Esophagus squamous epithelium (tissue), 5 donors: Measurements from ENCODE around the gene PTPRM. TPM values are rescaled to one million over a fixed set of nuclear protein-coding genes. Genes with fewer than 3 reads are reported as not detected.

Experiments
- DNase-seq: peaks from one replicate; lab custom pipeline; 2025; lab: John Stamatoyannopoulos, UW
- H3K27ac ChIP-seq, 4 donors: fragments of 200-600 bp; sonication (generic); one replicate each; pipeline ENCODE4 v1.5.1; 2016 to 2019; ENCODE audit warnings: mild to moderate bottlenecking in 1 of 4
- H3K27me3 ChIP-seq, 4 donors: fragments of 200-600 bp; sonication (generic); 1 replicate in 3 of 4; 2 replicates in 1 of 4; pipeline versions ENCODE4 v1.5.1 to v1.6.0; 2017 to 2021; ENCODE audit warnings: antibody characterized with exemption in 1 of 4
- H3K36me3 ChIP-seq, 3 donors: fragments of 200-600 bp; sonication (generic); one replicate each; pipeline ENCODE4 v1.5.1; 2016 to 2019
- H3K4me1 ChIP-seq, 3 donors: fragments of 200-600 bp; sonication (generic); one replicate each; pipeline ENCODE4 v1.5.1; 2017 to 2019
- H3K4me3 ChIP-seq, 4 donors: fragments of 200-600 bp; sonication (generic); 1 replicate in 3 of 4; 2 replicates in 1 of 4; pipeline ENCODE4 v1.5.1; 2016 to 2019; ENCODE audit warnings: mild to moderate bottlenecking in 2 of 4, moderate library complexity in 1 of 4
- H3K9me3 ChIP-seq, 3 donors: fragments of 200-600 bp; sonication (generic); one replicate each; pipeline ENCODE4 v1.5.1; 2016 to 2019
- CTCF ChIP-seq, 6 experiments: fragments of 450-650 bp in 4 of 6; fragments of 200-600 bp in 2 of 6; sonication (generic) in 2 of 6; IDR thresholded peaks; one replicate each; pipeline ENCODE4 v1.5.1; 2016 to 2019; ENCODE audit warnings: antibody characterized with exemption in 6 of 6, mild to moderate bottlenecking in 4 of 6, moderate library complexity in 4 of 6
- POLR2A ChIP-seq, 4 donors: fragments of 450-650 bp; IDR thresholded peaks; one replicate each; pipeline ENCODE4 v1.6.1; 2017; ENCODE audit warnings: antibody characterized with exemption in 4 of 4, mild to moderate bottlenecking in 4 of 4, moderate library complexity in 3 of 4
- WGBS, 2 donors: methylation state at CpG; one replicate each; pipeline ENCODE4 v1.1.5; 2018; 5-methylcytosine and 5-hydroxymethylcytosine counted together
- intact Hi-C: fragments of 100-400 bp; cut with DNase I; formaldehyde crosslinking; loops from one replicate; pipeline ENCODE4 v1.15.0; 2022
- total RNA-seq, 4 donors: library from RNA; depleted of rRNA; stranded (reverse); fragments of >200 nt; gene quantifications; one replicate each; pipeline ENCODE4 v1.1.0, GENCODE V29; 2016
- donor health status: DM: yes; HTN: yes; CAD: no.

The PTPRM gene
- total RNA-seq, 4 donors from 2014 or later, result 6.5 to 38.7 (median 11.1) TPM

GRCh38 chr18:7857562-7857961 is 290.4 kb downstream of the PTPRM start:
- no peak overlapping the region for H3K4me3 ChIP-seq
- H3K9me3 ChIP-seq, result no peaks in the 10 kb centered on the region
- no peak for DNase-seq
- TF ChIP-seq POLR2A (IDR thresholded peaks at IDR 0.05) (no peak), CTCF (IDR thresholded peaks at IDR 0.05) (no peak)
- no peaks in the 10 kb centered on the region for H3K36me3 ChIP-seq
- no peaks in the 10 kb centered on the region for H3K4me1 ChIP-seq
- 33 to 75% methylated on average over 1 of the region's 1 CpG for WGBS, 2 donors
- intact Hi-C loops, result no loop called here
- H3K27ac ChIP-seq, result no peak overlapping the region
- H3K27me3 ChIP-seq, result no peaks in the 10 kb centered on the region

- no peaks in the 10 kb centered on the region for H3K27me3 ChIP-seq
- H3K4me1 ChIP-seq, result no peaks in the 10 kb centered on the region
- H3K9me3 ChIP-seq, result no peaks in the 10 kb centered on the region
- DNase-seq, result no peak
- no peak overlapping the region for H3K27ac ChIP-seq
- WGBS, 2 donors, result 85 to 94% methylated on average over 3 of the region's 3 CpGs
- no peaks in the 10 kb centered on the region for H3K36me3 ChIP-seq
- intact Hi-C loops, result no loop called here
- no peak overlapping the region for H3K4me3 ChIP-seq
- TF ChIP-seq POLR2A (IDR thresholded peaks at IDR 0.05) (no peak), CTCF (IDR thresholded peaks at IDR 0.05) (no peak)
These were observed 292.0 kb downstream of the PTPRM start for GRCh38 chr18:7859122-7859521.

- H3K36me3 ChIP-seq, result no peaks in the 10 kb centered on the region
- intact Hi-C loops, result no loop called here
- H3K9me3 ChIP-seq, result no peaks in the 10 kb centered on the region
- TF ChIP-seq POLR2A (IDR thresholded peaks at IDR 0.05), result no peak
- no peak for TF ChIP-seq CTCF (IDR thresholded peaks at IDR 0.05)
- no peaks in the 10 kb centered on the region for H3K27me3 ChIP-seq
- DNase-seq, result no peak
- no peak overlapping the region for H3K4me3 ChIP-seq
- H3K4me1 ChIP-seq, result peaks cover 0 to 21% (median 4%) of the 10 kb centered on the region in 3 donors
- no peak overlapping the region for H3K27ac ChIP-seq
- 74 to 91% methylated on average over 1 of the region's 1 CpG for WGBS, 2 donors
These were observed 303.1 kb downstream of the PTPRM start for GRCh38 chr18:7870266-7870665.

- Histone ChIP-seq H3K36me3 (no peaks in the 10 kb centered on the region), H3K4me3 (no peak overlapping the region), H3K4me1 (peaks cover 0 to 21% (median 4%) of the 10 kb centered on the region in 3 donors), H3K27me3 (no peaks in the 10 kb centered on the region), H3K9me3 (no peaks in the 10 kb centered on the region), H3K27ac (no peak overlapping the region)
- TF ChIP-seq POLR2A (IDR thresholded peaks at IDR 0.05) (no peak), CTCF (IDR thresholded peaks at IDR 0.05) (no peak)
- 70 to 82% methylated on average over 4 of the region's 4 CpGs for WGBS, 2 donors
- no peak for DNase-seq
- intact Hi-C loops, result no loop called here
These were observed 303.7 kb downstream of the PTPRM start for GRCh38 chr18:7870855-7871254.

GRCh38 chr18:7871560-7872456 is 304.7 kb downstream of the PTPRM start:
- WGBS, 2 donors, result 56 to 57% methylated on average over 4 of the region's 4 CpGs
- Histone ChIP-seq H3K9me3 (no peaks in the 10 kb centered on the region), H3K27ac (peak overlapping the region in 1 of 4 donors; percentile 19), H3K36me3 (no peaks in the 10 kb centered on the region), H3K4me3 (no peak overlapping the region), H3K4me1 (peaks cover 0 to 21% (median 4%) of the 10 kb centered on the region in 3 donors), H3K27me3 (no peaks in the 10 kb centered on the region)
- intact Hi-C loops, result no loop called here
- TF ChIP-seq POLR2A (IDR thresholded peaks at IDR 0.05), result no peak
- TF ChIP-seq CTCF (IDR thresholded peaks at IDR 0.05), result no peak
- no peak for DNase-seq
